Measurements from ENCODE around the gene PLEKHO2.

DNA sequence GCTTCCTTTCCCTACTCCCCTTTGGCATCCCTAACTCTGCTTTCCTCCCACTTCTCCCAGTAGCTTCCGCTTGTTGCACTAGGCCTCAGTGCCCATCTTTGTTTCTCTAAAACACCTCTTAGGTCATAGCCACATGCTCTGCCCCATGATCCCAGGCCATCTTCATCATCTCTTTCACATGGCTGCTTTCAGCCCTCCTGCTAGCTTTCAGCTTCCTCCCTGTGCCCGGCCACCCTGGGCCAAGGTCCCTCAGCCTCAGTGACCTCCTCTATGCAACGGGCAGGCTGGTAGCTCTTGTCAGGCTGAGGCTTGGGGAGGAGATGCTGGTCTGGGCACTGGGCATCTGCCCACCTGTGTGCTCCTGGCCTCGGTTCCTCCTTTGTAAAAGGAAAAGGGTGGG lies 2.3 kb downstream of the PLEKHO2 start:
- TF ChIP-seq, protein P1, sequence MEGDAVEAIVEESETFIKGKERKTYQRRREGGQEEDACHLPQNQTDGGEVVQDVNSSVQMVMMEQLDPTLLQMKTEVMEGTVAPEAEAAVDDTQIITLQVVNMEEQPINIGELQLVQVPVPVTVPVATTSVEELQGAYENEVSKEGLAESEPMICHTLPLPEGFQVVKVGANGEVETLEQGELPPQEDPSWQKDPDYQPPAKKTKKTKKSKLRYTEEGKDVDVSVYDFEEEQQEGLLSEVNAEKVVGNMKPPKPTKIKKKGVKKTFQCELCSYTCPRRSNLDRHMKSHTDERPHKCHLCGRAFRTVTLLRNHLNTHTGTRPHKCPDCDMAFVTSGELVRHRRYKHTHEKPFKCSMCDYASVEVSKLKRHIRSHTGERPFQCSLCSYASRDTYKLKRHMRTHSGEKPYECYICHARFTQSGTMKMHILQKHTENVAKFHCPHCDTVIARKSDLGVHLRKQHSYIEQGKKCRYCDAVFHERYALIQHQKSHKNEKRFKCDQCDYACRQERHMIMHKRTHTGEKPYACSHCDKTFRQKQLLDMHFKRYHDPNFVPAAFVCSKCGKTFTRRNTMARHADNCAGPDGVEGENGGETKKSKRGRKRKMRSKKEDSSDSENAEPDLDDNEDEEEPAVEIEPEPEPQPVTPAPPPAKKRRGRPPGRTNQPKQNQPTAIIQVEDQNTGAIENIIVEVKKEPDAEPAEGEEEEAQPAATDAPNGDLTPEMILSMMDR (IDR thresholded peaks at IDR 0.05) = no peak
- no peak for TF ChIP-seq ZFX (IDR thresholded peaks at IDR 0.05; ENCODE audit: borderline replicate concordance)
